VCaP (cell line): ENCODE measurements around the gene ATP8A2.

Source experiments
- H3K27ac ChIP-seq: fragments of 450-650 bp; 2 replicates; pipeline ENCODE4 v1.5.1; 2017
- CTCF ChIP-seq: fragments of 450-650 bp; conservative IDR thresholded peaks from 2 replicates; pipeline ENCODE4 v1.5.1; 2017; ENCODE audit warnings: mild to moderate bottlenecking, moderate library complexity

Gene ATP8A2

DNA sequence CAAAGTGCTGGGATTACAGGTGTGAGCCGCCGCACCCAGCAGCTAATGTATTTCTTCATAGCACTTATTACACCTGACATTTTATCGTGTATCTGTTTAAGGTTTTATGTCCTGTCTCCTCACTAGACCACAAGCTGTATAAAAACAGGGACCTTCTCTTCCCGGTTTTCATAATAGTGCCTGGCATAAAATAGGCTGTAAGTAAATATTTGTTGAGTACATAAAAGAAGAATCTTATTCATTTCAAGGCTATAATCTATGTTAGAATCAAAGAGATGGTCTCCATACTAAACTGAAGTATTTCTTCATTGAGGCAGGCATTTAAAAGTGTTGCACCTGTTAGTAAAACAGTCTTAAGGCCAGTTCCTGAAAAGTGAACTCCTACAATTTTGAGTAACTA is 486.1 kb downstream of the ATP8A2 start:
- no peak for TF ChIP-seq CTCF
- H3K27ac ChIP-seq: peak overlapping the region; percentile 46

GRCh38 chr13:25859528-25859927 is 487.8 kb downstream of the ATP8A2 start:
- TF ChIP-seq CTCF: no peak
- no peak overlapping the region for H3K27ac ChIP-seq

GRCh38 chr13:25860265-25860664 is 488.5 kb downstream of the ATP8A2 start:
- no peak for TF ChIP-seq CTCF
- H3K27ac ChIP-seq: no peak overlapping the region

GRCh38 chr13:25860862-25861261 is 489.1 kb downstream of the ATP8A2 start:
- no peak for TF ChIP-seq CTCF
- no peak overlapping the region for H3K27ac ChIP-seq

DNA sequence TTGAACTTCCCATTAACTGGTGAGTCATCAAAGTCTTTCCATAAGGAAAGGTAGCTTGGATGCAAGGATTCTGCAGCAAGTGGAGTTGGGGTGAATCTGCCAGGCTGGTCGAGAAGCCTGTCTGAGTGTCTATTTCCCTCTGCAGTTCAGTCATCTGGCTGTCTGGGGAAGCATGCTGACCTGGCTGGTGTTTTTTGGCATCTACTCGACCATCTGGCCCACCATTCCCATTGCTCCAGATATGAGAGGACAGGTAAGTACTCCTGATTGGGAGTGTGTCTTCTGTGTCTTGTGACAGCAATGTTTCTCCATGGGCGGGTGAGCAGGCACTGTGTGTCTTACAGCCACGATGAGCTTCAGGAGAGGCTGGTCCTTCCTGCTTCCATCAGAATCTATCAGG is 490.4 kb downstream of the ATP8A2 start:
- no peak for TF ChIP-seq CTCF
- no peak overlapping the region for H3K27ac ChIP-seq

GRCh38 chr13:25864116-25864515 is 492.3 kb downstream of the ATP8A2 start:
- no peak for TF ChIP-seq CTCF
- no peak overlapping the region for H3K27ac ChIP-seq

GRCh38 chr13:25864936-25865335 is 493.2 kb downstream of the ATP8A2 start:
- H3K27ac ChIP-seq: no peak overlapping the region
- TF ChIP-seq CTCF: no peak

DNA sequence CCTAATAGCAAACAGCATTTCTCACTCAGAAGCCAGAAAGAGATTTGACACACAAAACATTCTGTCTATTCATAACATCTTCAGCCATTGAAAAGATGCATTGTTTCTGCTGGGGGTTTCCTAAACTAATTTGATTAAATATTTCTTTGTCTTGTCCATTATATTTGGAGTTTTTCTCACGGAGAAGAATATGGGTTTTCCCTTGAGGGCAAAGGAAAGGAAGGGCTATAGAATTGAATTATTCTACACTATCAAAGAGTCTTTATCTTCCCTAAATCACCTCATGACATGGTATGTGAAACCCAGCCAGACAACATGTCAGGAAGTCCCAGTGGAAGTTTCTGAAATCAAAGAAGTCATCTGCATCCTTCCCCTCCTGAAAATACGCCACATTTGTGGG is 493.6 kb downstream of the ATP8A2 start:
- no peak overlapping the region for H3K27ac ChIP-seq
- TF ChIP-seq CTCF: no peak
